Subcutaneous adipose tissue (tissue), 4 donors: ENCODE results near the gene ESAM. TPM values are rescaled to one million over a fixed set of nuclear protein-coding genes. Genes with fewer than 3 reads are reported as not detected.

Experiments used
- CTCF ChIP-seq: fragments of 450-650 bp; IDR thresholded peaks from one replicate; pipeline ENCODE4 v1.5.1; 2016; ENCODE audit warnings: low read depth, mild to moderate bottlenecking, control low read depth, antibody characterized with exemption, moderate library complexity
- total RNA-seq, 4 donors: library from RNA; depleted of rRNA; stranded (reverse); fragments of >200 nt; gene quantifications; one replicate each; pipeline ENCODE4 v1.1.0, GENCODE V29; 2016

Gene ESAM
- total RNA-seq, 4 donors from 2014 or later, result 15.0 to 82.7 (median 38.6) TPM

- no peak for TF ChIP-seq CTCF
Observed at GRCh38 chr11:124736736-124737135, 25.4 kb downstream of the ESAM start.

- no peak for TF ChIP-seq CTCF
Observed at GRCh38 chr11:124732230-124732629, 29.9 kb downstream of the ESAM start.

- no peak for TF ChIP-seq CTCF
Observed at GRCh38 chr11:124729571-124729970, 32.5 kb downstream of the ESAM start.

GRCh38 chr11:124728134-124728533 lies 34.0 kb downstream of the ESAM start:
- TF ChIP-seq CTCF, result no peak

GRCh38 chr11:124727474-124727873 lies 34.6 kb downstream of the ESAM start:
- no peak for TF ChIP-seq CTCF

GRCh38 chr11:124725719-124726105 lies 36.4 kb downstream of the ESAM start:
- TF ChIP-seq CTCF, result no peak

- TF ChIP-seq CTCF, result no peak
Observed at GRCh38 chr11:124724979-124725718, 36.9 kb downstream of the ESAM start.
